Activated naive CD8-positive, alpha-beta T cell treated with anti-CD3 and anti-CD28 coated beads, Interleukin-2, amount 10 ng/mL, durations not matched to agents 7 days and 5 days (primary cell): ENCODE data around the gene PSMA5. TPM values are rescaled to one million over a fixed set of nuclear protein-coding genes. Genes with fewer than 3 reads are reported as not detected.
"Not testable (repeated sequence)": the region's sequence is repeated elsewhere in the genome, so short reads cannot be mapped to it uniquely, and the experiment has no call there.

Source experiments
- ATAC-seq: fragments of 150-1000 bp; cut with Tn5 transposase; one replicate; pipeline ENCODE4 v1.10.0; 2021; ENCODE audit warnings: low read depth, moderate library complexity
- POLR2A ChIA-PET: fragments of 350-600 bp; sonication (Branson Sonifier 250); formaldehyde crosslinking; loops from one replicate; lab custom pipeline; 2021; ENCODE audit warnings: antibody characterized with exemption; lab: Charles Lee
- DNase-seq: peaks from one replicate; pipeline ENCODE4 v3.0.0; 2021
- H3K27ac Mint-ChIP-seq: one replicate; pipeline ENCODE4 v1.8.0; 2022; ENCODE audit warnings: mild to moderate bottlenecking, mixed read lengths
- H3K27me3 Mint-ChIP-seq: one replicate; pipeline ENCODE4 v1.8.0; 2022; ENCODE audit warnings: mild to moderate bottlenecking, moderate library complexity, mixed read lengths
- H3K36me3 Mint-ChIP-seq: one replicate; pipeline ENCODE4 v1.8.0; 2021; ENCODE audit warnings: mild to moderate bottlenecking, mixed read lengths
- H3K4me1 Mint-ChIP-seq: one replicate; pipeline ENCODE4 v1.8.0; 2021; ENCODE audit warnings: mixed read lengths
- H3K4me3 Mint-ChIP-seq: one replicate; pipeline ENCODE4 v1.8.0; 2022; ENCODE audit warnings: mild to moderate bottlenecking, moderate library complexity, mixed read lengths
- H3K9me3 Mint-ChIP-seq: one replicate; pipeline ENCODE4 v1.8.0; 2021; ENCODE audit warnings: mixed read lengths
- total RNA-seq, 2 experiments: library from RNA; stranded (reverse); gene quantifications; one replicate each; pipeline ENCODE4 v1.2.3, GENCODE V29; 2021

PSMA5 gene
- total RNA-seq, 2 experiments from 2014 or later = 135 TPM

GRCh38 chr1:109454497-109455133, 28.4 kb upstream of the PSMA5 start:
- no peak overlapping the region for H3K4me3 Mint-ChIP-seq
- H3K4me1 Mint-ChIP-seq = no peaks in the 10 kb centered on the region
- POLR2A ChIA-PET = no interaction called here
- H3K9me3 Mint-ChIP-seq = peaks cover 17% of the 10 kb centered on the region
- H3K36me3 Mint-ChIP-seq = peaks cover 2% of the 10 kb centered on the region
- H3K27me3 Mint-ChIP-seq = peaks cover 32% of the 10 kb centered on the region
- ATAC-seq (no peak), DNase-seq (no peak)
- H3K27ac Mint-ChIP-seq = no peak overlapping the region

DNA sequence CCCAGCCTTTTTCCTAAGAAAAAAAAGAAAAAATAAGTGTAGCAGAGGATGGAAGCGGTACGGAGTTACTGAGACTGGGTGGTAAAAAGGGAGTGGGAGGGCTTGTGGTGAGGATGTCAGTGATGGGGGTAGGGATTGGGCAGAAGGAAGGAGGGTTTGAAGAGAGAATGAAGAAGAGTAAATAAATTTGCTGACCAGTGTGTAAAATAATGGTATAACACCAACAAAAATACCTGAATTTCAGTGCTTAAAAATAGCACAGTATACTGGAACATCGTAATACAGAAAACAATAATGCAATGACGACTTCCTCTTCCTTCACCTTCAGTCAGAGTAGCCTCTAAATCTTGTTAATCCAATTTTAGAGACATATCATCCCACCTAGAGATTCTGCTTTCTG, 21.3 kb upstream of the PSMA5 start:
- no peak for ATAC-seq

GRCh38 chr1:109445949-109446695, 19.9 kb upstream of the PSMA5 start:
- DNase-seq, H3K4me1 Mint-ChIP-seq, H3K9me3 Mint-ChIP-seq, H3K4me3 Mint-ChIP-seq, H3K27ac Mint-ChIP-seq, H3K36me3 Mint-ChIP-seq, ATAC-seq: not testable (repeated sequence)
- POLR2A ChIA-PET = interaction anchor here (0.6 kb wide), 1 partner anchor 402 kb away, joined by 3 read pairs; no protein-coding TSS in a partner anchor
- H3K27me3 Mint-ChIP-seq = peaks cover 43% of the 10 kb centered on the region

More for the DNA sequence above, 21.3 kb upstream of the PSMA5 start:
- H3K4me1 Mint-ChIP-seq = peaks cover 3% of the 10 kb centered on the region
- peaks cover 50% of the 10 kb centered on the region for H3K27me3 Mint-ChIP-seq
- H3K36me3 Mint-ChIP-seq = no peaks in the 10 kb centered on the region
- POLR2A ChIA-PET = no interaction called here
- no peak overlapping the region for H3K4me3 Mint-ChIP-seq
- peaks cover 2% of the 10 kb centered on the region for H3K9me3 Mint-ChIP-seq
- no peak overlapping the region for H3K27ac Mint-ChIP-seq
- DNase-seq = no peak

GRCh38 chr1:109444346-109444745, 18.1 kb upstream of the PSMA5 start:
- no peak overlapping the region for H3K4me3 Mint-ChIP-seq
- no peaks in the 10 kb centered on the region for H3K9me3 Mint-ChIP-seq
- H3K36me3 Mint-ChIP-seq = no peaks in the 10 kb centered on the region
- no peak for DNase-seq
- H3K4me1 Mint-ChIP-seq = peaks cover 3% of the 10 kb centered on the region
- no peak for ATAC-seq
- H3K27ac Mint-ChIP-seq = no peak overlapping the region
- peaks cover 29% of the 10 kb centered on the region for H3K27me3 Mint-ChIP-seq
- POLR2A ChIA-PET = no interaction called here

- H3K36me3 Mint-ChIP-seq = no peaks in the 10 kb centered on the region
- ATAC-seq = no peak
- DNase-seq = no peak
- POLR2A ChIA-PET = no interaction called here
- H3K4me1 Mint-ChIP-seq = peaks cover 3% of the 10 kb centered on the region
- H3K27ac Mint-ChIP-seq = no peak overlapping the region
- H3K9me3 Mint-ChIP-seq = no peaks in the 10 kb centered on the region
- peaks cover 22% of the 10 kb centered on the region for H3K27me3 Mint-ChIP-seq
- H3K4me3 Mint-ChIP-seq = no peak overlapping the region
These were observed 17.2 kb upstream of the PSMA5 start for GRCh38 chr1:109443476-109443875.

DNA sequence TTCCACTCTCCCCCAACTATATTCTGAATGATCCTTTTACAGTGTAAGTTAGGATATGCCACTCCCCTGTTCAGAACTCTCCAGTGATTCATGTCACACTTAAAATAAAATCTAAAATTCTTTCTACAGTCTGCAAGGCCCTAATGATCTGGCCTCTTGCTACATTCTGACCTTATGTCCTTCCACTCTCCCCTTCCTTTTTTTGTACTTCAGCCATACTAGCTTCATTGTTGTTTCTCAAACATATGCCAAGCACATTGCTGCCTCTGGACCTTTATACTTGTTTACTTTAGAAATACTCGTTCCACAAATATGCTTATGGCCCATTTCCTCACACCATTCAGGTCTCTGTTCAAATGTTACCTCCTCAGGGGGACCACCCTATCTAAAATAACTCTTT, 14.8 kb upstream of the PSMA5 start:
- DNase-seq = no peak
- H3K9me3 Mint-ChIP-seq = no peaks in the 10 kb centered on the region
- H3K4me3 Mint-ChIP-seq = no peak overlapping the region
- no peak overlapping the region for H3K27ac Mint-ChIP-seq
- H3K4me1 Mint-ChIP-seq = peaks cover 3% of the 10 kb centered on the region
- no peaks in the 10 kb centered on the region for H3K36me3 Mint-ChIP-seq
- POLR2A ChIA-PET = no interaction called here
- no peak for ATAC-seq
- peaks cover 14% of the 10 kb centered on the region for H3K27me3 Mint-ChIP-seq

DNA sequence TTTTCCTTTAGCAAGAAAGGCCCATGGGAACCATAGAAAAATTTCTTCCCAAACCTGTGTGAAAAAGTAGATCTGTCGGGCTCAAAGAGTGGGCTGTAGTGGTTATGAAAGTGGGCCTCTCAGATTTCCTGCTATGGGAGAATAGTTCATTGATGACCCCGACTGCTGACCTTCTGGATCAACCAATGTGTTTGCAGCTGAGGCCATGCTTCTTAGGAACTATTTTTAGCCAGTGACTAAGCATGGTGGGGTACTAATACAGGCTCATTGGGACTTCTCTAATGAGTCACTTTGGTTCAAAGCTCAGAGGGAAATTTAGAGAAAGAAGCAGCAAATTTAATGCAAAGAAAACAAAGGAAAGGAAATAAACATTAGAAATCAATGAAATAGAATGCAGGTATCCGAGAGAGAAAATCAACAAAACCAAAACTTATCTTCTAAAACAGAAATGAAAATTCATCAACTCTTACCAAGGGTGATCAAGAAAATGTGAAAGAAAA, 12.6 kb upstream of the PSMA5 start:
- ATAC-seq (no peak), DNase-seq (no peak)
- Mint-ChIP-seq H3K27me3 (no peaks in the 10 kb centered on the region), H3K4me1 (no peaks in the 10 kb centered on the region), H3K27ac (no peak overlapping the region), H3K9me3 (peaks cover 3% of the 10 kb centered on the region), H3K36me3 (no peaks in the 10 kb centered on the region), H3K4me3 (no peak overlapping the region)
- POLR2A ChIA-PET = no interaction called here

GRCh38 chr1:109434484-109434883, 8.2 kb upstream of the PSMA5 start:
- H3K36me3 Mint-ChIP-seq = no peaks in the 10 kb centered on the region
- H3K27ac Mint-ChIP-seq = no peak overlapping the region
- H3K4me1 Mint-ChIP-seq = no peaks in the 10 kb centered on the region
- no peak overlapping the region for H3K4me3 Mint-ChIP-seq
- DNase-seq (no peak), ATAC-seq (no peak)
- POLR2A ChIA-PET = no interaction called here
- peaks cover 9% of the 10 kb centered on the region for H3K9me3 Mint-ChIP-seq
- H3K27me3 Mint-ChIP-seq = no peaks in the 10 kb centered on the region

GRCh38 chr1:109433322-109433721, 7.1 kb upstream of the PSMA5 start:
- no peak overlapping the region for H3K4me3 Mint-ChIP-seq
- H3K27me3 Mint-ChIP-seq = no peaks in the 10 kb centered on the region
- peaks cover 2% of the 10 kb centered on the region for H3K4me1 Mint-ChIP-seq
- ATAC-seq = no peak
- POLR2A ChIA-PET = no interaction called here
- no peak for DNase-seq
- no peak overlapping the region for H3K27ac Mint-ChIP-seq
- no peaks in the 10 kb centered on the region for H3K36me3 Mint-ChIP-seq
- peaks cover 9% of the 10 kb centered on the region for H3K9me3 Mint-ChIP-seq

- ATAC-seq (no peak), DNase-seq (no peak)
- H3K9me3 Mint-ChIP-seq = peaks cover 9% of the 10 kb centered on the region
- no peaks in the 10 kb centered on the region for H3K36me3 Mint-ChIP-seq
- no peaks in the 10 kb centered on the region for H3K27me3 Mint-ChIP-seq
- H3K4me3 Mint-ChIP-seq = no peak overlapping the region
- POLR2A ChIA-PET = no interaction called here
- no peak overlapping the region for H3K27ac Mint-ChIP-seq
- peaks cover 5% of the 10 kb centered on the region for H3K4me1 Mint-ChIP-seq
These were observed 6.1 kb upstream of the PSMA5 start for GRCh38 chr1:109432336-109432735.

GRCh38 chr1:109427171-109427467, 871 bp upstream of the PSMA5 start:
- Mint-ChIP-seq H3K9me3 (no peaks in the 10 kb centered on the region), H3K36me3 (peaks cover 15% of the 10 kb centered on the region), H3K4me3 (peak overlapping the region; percentile 93), H3K27ac (peak overlapping the region; percentile 97), H3K4me1 (peaks cover 24% of the 10 kb centered on the region), H3K27me3 (no peaks in the 10 kb centered on the region)
- no peak for ATAC-seq
- DNase-seq = no peak
- POLR2A ChIA-PET = interaction anchor here (0.9 to 2.8 kb wide), 7 partner anchors 17 to 193 kb away, joined by 3 to 37 read pairs (median 10); partner anchors contain the start of genes AMPD2, ATXN7L2, GNAI3 and PSRC1

GRCh38 chr1:109425391-109426280, 612 bp downstream of the PSMA5 start:
- Mint-ChIP-seq H3K4me1 (peaks cover 27% of the 10 kb centered on the region), H3K27me3 (no peaks in the 10 kb centered on the region), H3K4me3 (peak overlapping the region; percentile 93), H3K9me3 (no peaks in the 10 kb centered on the region), H3K27ac (peak overlapping the region; percentile 97), H3K36me3 (peaks cover 15% of the 10 kb centered on the region)
- POLR2A ChIA-PET = interaction anchor here (0.6 to 2.8 kb wide), 22 partner anchors 11 to 778 kb away, joined by 3 to 37 read pairs (median 4); partner anchors contain the start of genes AMPD2, ATXN7L2, CYB561D1 and GNAI3
- DNase-seq (peak; percentile 75), ATAC-seq (peak; percentile 44)

- peaks cover 19% of the 10 kb centered on the region for H3K36me3 Mint-ChIP-seq
- peak overlapping the region; percentile 65 for H3K27ac Mint-ChIP-seq
- peak overlapping the region; percentile 93 for H3K4me3 Mint-ChIP-seq
- ATAC-seq (no peak), DNase-seq (no peak)
- no peaks in the 10 kb centered on the region for H3K27me3 Mint-ChIP-seq
- POLR2A ChIA-PET = no interaction called here
- peaks cover 25% of the 10 kb centered on the region for H3K4me1 Mint-ChIP-seq
- H3K9me3 Mint-ChIP-seq = no peaks in the 10 kb centered on the region
These were observed 2.8 kb downstream of the PSMA5 start for GRCh38 chr1:109423498-109423897.
